RWPE1 (cell line): ENCODE data around the gene SFMBT2.

Experiments
- CTCF ChIA-PET: fragments of 350-600 bp; sonication (Branson Sonifier 250); formaldehyde crosslinking; extraction: SDS; loops from one replicate; lab custom pipeline; 2021; lab: Yijun Ruan, JAX
- POLR2A ChIA-PET: fragments of 400-600 bp; formaldehyde crosslinking; extraction: SDS; loops from one replicate; lab custom pipeline; 2020; ENCODE audit warnings: antibody characterized with exemption; ENCODE audit not compliant: low non-redundant PET; lab: Yijun Ruan, JAX
- DNase-seq: peaks from one replicate; pipeline ENCODE4 v3.0.0; 2012; ENCODE audit warnings: low spot score
- H3K27ac ChIP-seq: fragments of 450-650 bp; 2 replicates; pipeline ENCODE4 v1.5.1; 2017
- CTCF ChIP-seq: fragments of 450-650 bp; conservative IDR thresholded peaks from 2 replicates; pipeline ENCODE4 v1.5.1; 2017; ENCODE audit warnings: low read depth, mild to moderate bottlenecking

Gene SFMBT2

GRCh38 chr10:7407368-7408290 lies 3.2 kb downstream of the SFMBT2 start:
- H3K27ac ChIP-seq, result peak overlapping the region; percentile 74
- ChIA-PET POLR2A (no interaction called here), CTCF (interaction anchor here (1.5 kb wide), 1 partner anchor 740 kb away, joined by 3 read pairs; no protein-coding TSS in a partner anchor)
- no peak for TF ChIP-seq CTCF
- DNase-seq, result no peak

GRCh38 chr10:7406712-7407333 lies 4.0 kb downstream of the SFMBT2 start:
- ChIA-PET POLR2A (no interaction called here), CTCF (no interaction called here)
- no peak for TF ChIP-seq CTCF
- H3K27ac ChIP-seq, result no peak overlapping the region
- DNase-seq, result no peak

GRCh38 chr10:7405637-7406036 lies 5.2 kb downstream of the SFMBT2 start:
- CTCF ChIA-PET, result no interaction called here
- peak; percentile 18 for DNase-seq
- POLR2A ChIA-PET, result no interaction called here

GRCh38 chr10:7403620-7404019 lies 7.2 kb downstream of the SFMBT2 start:
- no peak for TF ChIP-seq CTCF
- no peak overlapping the region for H3K27ac ChIP-seq
- POLR2A ChIA-PET, result no interaction called here
- no peak for DNase-seq
- CTCF ChIA-PET, result no interaction called here

More at GRCh38 chr10:7405637-7406036, 5.2 kb downstream of the SFMBT2 start:
- TF ChIP-seq CTCF, result no peak
- H3K27ac ChIP-seq, result no peak overlapping the region

GRCh38 chr10:7401782-7402181 lies 9.1 kb downstream of the SFMBT2 start:
- no peak overlapping the region for H3K27ac ChIP-seq
- TF ChIP-seq CTCF, result no peak
- POLR2A ChIA-PET, result no interaction called here
- CTCF ChIA-PET, result no interaction called here
- DNase-seq, result no peak

GRCh38 chr10:7401156-7401555 lies 9.7 kb downstream of the SFMBT2 start:
- TF ChIP-seq CTCF, result no peak
- POLR2A ChIA-PET, result no interaction called here
- CTCF ChIA-PET, result no interaction called here
- DNase-seq, result no peak
- H3K27ac ChIP-seq, result no peak overlapping the region
